Loucy (cell line): ENCODE results near the gene SPATA17.

Source experiments
- EZH2phosphoT487 ChIP-seq: fragments of 200-600 bp; IDR thresholded peaks from 2 replicates; pipeline ENCODE4 v1.6.1; 2018; ENCODE audit warnings: antibody characterized with exemption, mild to moderate bottlenecking, moderate library complexity, borderline replicate concordance
- TF ChIP-seq, protein P1 (sequence below): fragments of 200-600 bp; sonication (generic); conservative IDR thresholded peaks from 2 replicates; pipeline ENCODE4 v1.5.1; 2014; ENCODE audit warnings: mild to moderate bottlenecking, antibody characterized with exemption, low read length

DNA sequence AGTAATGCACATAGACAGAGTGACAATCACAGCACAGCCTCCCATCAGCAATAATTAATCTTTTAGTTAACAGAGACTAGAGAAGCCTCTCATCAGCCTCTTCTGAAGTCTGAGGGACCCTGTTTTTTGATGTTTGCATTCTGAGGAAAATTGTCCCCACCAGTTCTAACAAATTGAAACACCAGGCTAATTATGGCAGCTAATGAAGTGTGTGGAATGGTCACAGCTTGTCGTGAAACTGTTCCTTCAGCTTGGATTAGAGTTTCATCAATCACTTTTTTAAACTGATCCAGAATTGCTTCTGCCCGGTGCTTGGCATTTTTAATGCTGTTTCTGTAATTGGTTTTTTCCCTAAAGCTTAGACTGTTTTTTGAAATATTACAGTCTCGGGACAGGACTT, 208.0 kb downstream of the SPATA17 start:
- TF ChIP-seq, protein P1, sequence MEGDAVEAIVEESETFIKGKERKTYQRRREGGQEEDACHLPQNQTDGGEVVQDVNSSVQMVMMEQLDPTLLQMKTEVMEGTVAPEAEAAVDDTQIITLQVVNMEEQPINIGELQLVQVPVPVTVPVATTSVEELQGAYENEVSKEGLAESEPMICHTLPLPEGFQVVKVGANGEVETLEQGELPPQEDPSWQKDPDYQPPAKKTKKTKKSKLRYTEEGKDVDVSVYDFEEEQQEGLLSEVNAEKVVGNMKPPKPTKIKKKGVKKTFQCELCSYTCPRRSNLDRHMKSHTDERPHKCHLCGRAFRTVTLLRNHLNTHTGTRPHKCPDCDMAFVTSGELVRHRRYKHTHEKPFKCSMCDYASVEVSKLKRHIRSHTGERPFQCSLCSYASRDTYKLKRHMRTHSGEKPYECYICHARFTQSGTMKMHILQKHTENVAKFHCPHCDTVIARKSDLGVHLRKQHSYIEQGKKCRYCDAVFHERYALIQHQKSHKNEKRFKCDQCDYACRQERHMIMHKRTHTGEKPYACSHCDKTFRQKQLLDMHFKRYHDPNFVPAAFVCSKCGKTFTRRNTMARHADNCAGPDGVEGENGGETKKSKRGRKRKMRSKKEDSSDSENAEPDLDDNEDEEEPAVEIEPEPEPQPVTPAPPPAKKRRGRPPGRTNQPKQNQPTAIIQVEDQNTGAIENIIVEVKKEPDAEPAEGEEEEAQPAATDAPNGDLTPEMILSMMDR = no peak
- TF ChIP-seq EZH2phosphoT487 = no peak
